HCT116 (cell line): ENCODE results near the gene TOX2. TPM values are rescaled to one million over a fixed set of nuclear protein-coding genes. Genes with fewer than 3 reads are reported as not detected.

Source experiments
- ATAC-seq: fragments of 200-7000 bp; cut with Tn5 transposase; 2 replicates; pipeline ENCODE4 v1.9.1; 2020; ENCODE audit warnings: mild to moderate bottlenecking, moderate library complexity
- BruUV-seq: library from RNA; stranded (reverse); fragments of 400-500 nt; replicated peaks from 2 replicates; lab custom pipeline; 2021; lab: Mats Ljungman, UMichigan
- CTCF ChIA-PET: fragments of 300-600 bp; sonication (Branson Sonifier 250); formaldehyde crosslinking; loops from one replicate; lab custom pipeline; 2021; ENCODE audit warnings: antibody characterized with exemption; lab: Charles Lee
- POLR2A ChIA-PET: fragments of 300-600, 350-600 bp; sonication (Branson Sonifier 250); formaldehyde crosslinking; loops from one replicate; lab custom pipeline; 2021; ENCODE audit warnings: antibody characterized with exemption; lab: Charles Lee
- RAD21 ChIA-PET, 2 experiments: fragments of 300-600 bp; sonication (Branson Sonifier 250); formaldehyde crosslinking; loops; one replicate each; lab custom pipeline; 2023; ENCODE audit warnings: low total read pairs in 2 of 2; ENCODE audit not compliant: uncharacterized antibody in 2 of 2, unreplicated experiment in 2 of 2, low non-redundant PET in 1 of 2; lab: Charles Lee
- DNase-seq: peaks from one replicate; pipeline ENCODE4 v3.0.0-alpha.2; 2010; ENCODE audit warnings: low read depth, low spot score
- H2AFZ ChIP-seq: fragments of 200-600 bp; shearing (Covaris generic), sonication (generic); 2 replicates; pipeline ENCODE4 v1.6.1; 2017; ENCODE audit warnings: low read depth, mixed run types, mixed read lengths, antibody characterized with exemption, low read length; ENCODE audit not compliant: poor library complexity, severe bottlenecking
- H3K27ac ChIP-seq: 2 replicates; pipeline ENCODE4 v1.5.1; 2012; ENCODE audit warnings: low read depth, low read length
- H3K27me3 ChIP-seq: fragments of 200-600 bp; sonication (generic); 2 replicates; pipeline ENCODE4 v1.6.1; 2016; ENCODE audit warnings: mixed run types, low read length, mixed read lengths; ENCODE audit not compliant: insufficient read depth
- H3K36me3 ChIP-seq, 2 experiments: fragments of 200-500 bp in 1 of 2; fragments of 200-600 bp in 1 of 2; sonication (Bioruptor generic) in 1 of 2; sonication (generic) in 1 of 2; 2 replicates each; pipeline versions ENCODE4 v1.5.1 to v1.6.1; 2014 to 2016; ENCODE audit warnings: low read length in 2 of 2, inconsistent platforms in 1 of 2, mixed read lengths in 1 of 2, mixed run types in 1 of 2; ENCODE audit not compliant: insufficient read depth in 2 of 2, control insufficient read depth in 1 of 2
- H3K4me1 ChIP-seq, 2 experiments: fragments of 200-600 bp in 1 of 2; sonication (generic) in 1 of 2; 2 replicates each; pipeline versions ENCODE4 v1.5.1 to v1.6.1; 2012 to 2017; ENCODE audit warnings: low read length in 2 of 2, inconsistent platforms in 1 of 2, mild to moderate bottlenecking in 1 of 2, mixed read lengths in 1 of 2, mixed run types in 1 of 2, moderate library complexity in 1 of 2; ENCODE audit not compliant: insufficient read depth in 2 of 2, control insufficient read depth in 1 of 2
- H3K4me2 ChIP-seq: fragments of 200-600 bp; sonication (generic); 2 replicates; pipeline ENCODE4 v1.6.1; 2017; ENCODE audit warnings: mixed run types, low read length, mixed read lengths
- H3K4me3 ChIP-seq, 2 experiments: fragments of 200-600 bp in 1 of 2; sonication (generic) in 1 of 2; replicated peaks in 1 of 2; 2 replicates each; pipeline ENCODE4 v1.5.1; 2011 to 2016; ENCODE audit warnings: low read length in 2 of 2, control low read depth in 1 of 2, low read depth in 1 of 2, mild to moderate bottlenecking in 1 of 2, mixed read lengths in 1 of 2, mixed run types in 1 of 2
- H3K79me2 ChIP-seq: fragments of 200-600 bp; sonication (generic); 2 replicates; pipeline ENCODE4 v1.6.1; 2017; ENCODE audit warnings: mild to moderate bottlenecking, mixed run types, low read length, moderate library complexity, mixed read lengths; ENCODE audit not compliant: insufficient read depth
- H3K9ac ChIP-seq: fragments of 200-600 bp; sonication (generic); 2 replicates; pipeline ENCODE4 v1.6.1; 2016; ENCODE audit warnings: low read length, mixed read lengths
- H3K9me2 ChIP-seq: fragments of 200-600 bp; sonication (generic), shearing (Covaris generic); 2 replicates; pipeline ENCODE4 v1.6.1; 2017; ENCODE audit warnings: mixed run types, mild to moderate bottlenecking, moderate library complexity; ENCODE audit not compliant: insufficient read depth
- H3K9me3 ChIP-seq, 2 experiments: fragments of 200-500 bp in 1 of 2; fragments of 200-600 bp in 1 of 2; sonication (Bioruptor generic) in 1 of 2; sonication (generic) in 1 of 2; 2 replicates each; pipeline ENCODE4 v1.6.1; 2014 to 2017; ENCODE audit warnings: low read length in 2 of 2, mixed read lengths in 2 of 2, inconsistent platforms in 1 of 2, low read depth in 1 of 2, mild to moderate bottlenecking in 1 of 2, mixed run types in 1 of 2, moderate library complexity in 1 of 2; ENCODE audit not compliant: control insufficient read depth in 1 of 2, insufficient read depth in 1 of 2
- H4K20me1 ChIP-seq: fragments of 200-600 bp; sonication (generic), shearing (Covaris generic); 2 replicates; pipeline ENCODE4 v1.6.1; 2017; ENCODE audit warnings: mixed run types, mild to moderate bottlenecking, moderate library complexity; ENCODE audit not compliant: insufficient read depth
- ELF1 ChIP-seq: IDR thresholded peaks from 2 replicates; pipeline ENCODE4 v1.6.1; 2012; ENCODE audit warnings: low read depth, borderline replicate concordance
- FOSL1 ChIP-seq: IDR thresholded peaks from 2 replicates; pipeline ENCODE4 v1.6.1; 2012; ENCODE audit warnings: low read depth
- JUND ChIP-seq: IDR thresholded peaks from 2 replicates; pipeline ENCODE4 v1.6.1; 2012
- MAX ChIP-seq: IDR thresholded peaks from 2 replicates; pipeline ENCODE4 v1.6.1; 2012
- POLR2A ChIP-seq: IDR thresholded peaks from 2 replicates; pipeline ENCODE4 v1.7.0; 2011; ENCODE audit warnings: borderline replicate concordance; ENCODE audit not compliant: insufficient read depth, insufficient read length; ENCODE audit errors: extremely low read depth
- POLR2AphosphoS5 ChIP-seq: IDR thresholded peaks from 2 replicates; pipeline ENCODE4 v1.6.1; 2011; ENCODE audit warnings: mild to moderate bottlenecking, low read depth, low read length, moderate library complexity
- SP1 ChIP-seq: IDR thresholded peaks from 2 replicates; pipeline ENCODE4 v1.6.1; 2012; ENCODE audit warnings: low read depth
- TCF7L2 ChIP-seq: IDR thresholded peaks from 2 replicates; pipeline ENCODE4 v1.7.0; 2011; ENCODE audit warnings: borderline replicate concordance, inconsistent platforms; ENCODE audit not compliant: insufficient read depth, insufficient read length; ENCODE audit errors: extremely low read depth
- YY1 ChIP-seq: IDR thresholded peaks from 2 replicates; pipeline ENCODE4 v1.6.1; 2011; ENCODE audit warnings: low read length, low read depth, moderate library complexity, mild to moderate bottlenecking; ENCODE audit not compliant: insufficient replicate concordance; ENCODE audit errors: extremely low read depth
- intact Hi-C: fragments of 100-400 bp; cut with micrococcal nuclease; formaldehyde crosslinking; loops from 2 replicates; pipeline ENCODE4 v1.10.0; 2022
- total RNA-seq: library from RNA; stranded (reverse); gene quantifications from one replicate; pipeline ENCODE4 v1.2.1, GENCODE V29; 2021; ENCODE audit not compliant: unreplicated experiment
- TF ChIP-seq, protein P1 (sequence below), 3 experiments: fragments of 200-600 bp in 1 of 3; sonication (generic) in 1 of 3; IDR thresholded peaks in 2 of 3; conservative IDR thresholded peaks in 1 of 3; 2 replicates each; pipeline ENCODE4 v1.5.1; 2012 to 2017; ENCODE audit warnings: low read depth in 2 of 3, low read length in 2 of 3, antibody characterized with exemption in 1 of 3, borderline replicate concordance in 1 of 3, control low read depth in 1 of 3, mild to moderate bottlenecking in 1 of 3, mixed read lengths in 1 of 3, mixed run types in 1 of 3, moderate library complexity in 1 of 3; ENCODE audit not compliant: insufficient read depth in 1 of 3

TOX2 gene
- total RNA-seq, 1 experiment from 2014 or later = 39.6 TPM

DNA sequence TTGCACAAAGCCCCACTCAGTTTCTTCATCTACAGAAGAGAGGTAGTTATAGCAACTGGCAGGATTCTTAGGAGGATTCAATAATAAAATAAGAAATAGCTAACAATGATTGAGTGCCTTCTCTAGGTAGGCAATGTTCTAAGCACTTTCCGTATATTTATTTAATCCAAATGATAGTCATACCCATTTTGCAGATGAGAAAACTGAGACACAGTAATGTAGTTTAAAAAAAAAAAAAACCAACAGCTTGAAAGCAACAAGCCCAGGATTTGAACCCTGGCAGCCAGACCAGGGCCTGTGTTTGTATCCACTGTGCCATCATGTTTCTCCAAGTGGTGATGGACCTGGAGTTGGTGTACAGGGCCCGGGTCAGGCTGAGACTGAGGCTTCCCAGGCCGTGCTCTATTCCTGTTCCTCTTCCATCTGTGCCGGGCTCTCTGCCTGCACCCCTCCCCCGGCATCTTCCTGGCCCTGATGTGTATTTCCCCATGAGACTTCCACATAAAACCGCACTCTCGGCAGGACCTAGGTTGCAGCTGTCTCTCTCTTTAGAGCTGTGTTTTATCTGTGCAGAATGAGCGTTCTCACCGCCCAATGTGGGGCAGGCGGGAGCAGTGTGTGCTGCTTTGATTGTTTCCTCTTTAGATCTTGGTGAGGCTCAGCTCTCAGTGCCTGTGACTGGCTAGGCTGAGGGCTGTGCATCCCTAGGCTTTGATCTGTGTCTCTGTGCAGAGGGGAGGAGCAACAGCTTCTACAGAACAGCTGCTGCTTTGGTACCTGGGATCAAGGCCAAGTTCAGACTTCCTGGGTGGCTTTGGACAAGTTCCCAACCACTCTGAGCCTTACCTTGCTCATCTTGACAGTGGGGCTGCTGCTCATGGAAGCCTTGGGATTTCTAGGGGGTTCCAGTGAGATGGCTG lies 49.5 kb downstream of the TOX2 start:
- Histone ChIP-seq H3K9ac (no peak overlapping the region), H3K27ac (no peak overlapping the region), H3K27me3 (no peaks in the 10 kb centered on the region), H3K9me3 (no peaks in the 10 kb centered on the region), H3K9me2 (no peaks in the 10 kb centered on the region), H3K36me3 (no peaks in the 10 kb centered on the region), H4K20me1 (no peaks in the 10 kb centered on the region), H2AFZ (no peak overlapping the region), H3K4me3 (no peak overlapping the region), H3K4me2 (peak overlapping the region; percentile 17; the same call in 1 of the 2 replicates), H3K4me1 (peaks cover 22 to 66% of the 10 kb centered on the region in 2 experiments), H3K79me2 (peaks cover 12% of the 10 kb centered on the region; the same call in 1 of the 2 replicates)
- DNase-seq (no peak), ATAC-seq (peak; percentile 57)
- BruUV-seq = no TSS peak
- intact Hi-C loops = no loop called here
- ChIA-PET POLR2A (interaction anchor here (0.9 to 1.0 kb wide), 2 partner anchors 12 to 25 kb away, joined by 3 read pairs; no protein-coding TSS in a partner anchor), RAD21 (no interaction called here), CTCF (interaction anchor here (1.1 kb wide), 1 partner anchor 18 kb away, joined by 3 read pairs; no protein-coding TSS in a partner anchor)
- TF ChIP-seq MAX = no peak
- TF ChIP-seq ELF1 = no peak
- TF ChIP-seq POLR2AphosphoS5 = no peak
- TF ChIP-seq YY1 = no peak
- TF ChIP-seq, protein P1, sequence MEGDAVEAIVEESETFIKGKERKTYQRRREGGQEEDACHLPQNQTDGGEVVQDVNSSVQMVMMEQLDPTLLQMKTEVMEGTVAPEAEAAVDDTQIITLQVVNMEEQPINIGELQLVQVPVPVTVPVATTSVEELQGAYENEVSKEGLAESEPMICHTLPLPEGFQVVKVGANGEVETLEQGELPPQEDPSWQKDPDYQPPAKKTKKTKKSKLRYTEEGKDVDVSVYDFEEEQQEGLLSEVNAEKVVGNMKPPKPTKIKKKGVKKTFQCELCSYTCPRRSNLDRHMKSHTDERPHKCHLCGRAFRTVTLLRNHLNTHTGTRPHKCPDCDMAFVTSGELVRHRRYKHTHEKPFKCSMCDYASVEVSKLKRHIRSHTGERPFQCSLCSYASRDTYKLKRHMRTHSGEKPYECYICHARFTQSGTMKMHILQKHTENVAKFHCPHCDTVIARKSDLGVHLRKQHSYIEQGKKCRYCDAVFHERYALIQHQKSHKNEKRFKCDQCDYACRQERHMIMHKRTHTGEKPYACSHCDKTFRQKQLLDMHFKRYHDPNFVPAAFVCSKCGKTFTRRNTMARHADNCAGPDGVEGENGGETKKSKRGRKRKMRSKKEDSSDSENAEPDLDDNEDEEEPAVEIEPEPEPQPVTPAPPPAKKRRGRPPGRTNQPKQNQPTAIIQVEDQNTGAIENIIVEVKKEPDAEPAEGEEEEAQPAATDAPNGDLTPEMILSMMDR (IDR thresholded peaks at IDR 0.05 in 2 of 3, conservative IDR thresholded peaks at IDR 0.05 in 1 of 3; ENCODE audit: borderline replicate concordance in 1 of 3, insufficient read depth in 1 of 3, low read depth in 2 of 3, low read length in 2 of 3) = no peak
- TF ChIP-seq TCF7L2 = no peak
- TF ChIP-seq JUND = no peak
- no peak for TF ChIP-seq POLR2A
- no peak for TF ChIP-seq SP1
- TF ChIP-seq FOSL1 = no peak
